H1 (cell line): ENCODE measurements around the gene MAPKAP1. TPM values are rescaled to one million over a fixed set of nuclear protein-coding genes. Genes with fewer than 3 reads are reported as not detected.

Experiments
- CTCF ChIA-PET: fragments of 300-600 bp; sonication (Branson Sonifier 250); formaldehyde crosslinking; loops from one replicate; lab custom pipeline; 2021; ENCODE audit not compliant: partially characterized antibody; lab: Charles Lee
- POLR2A ChIA-PET: fragments of 300-600 bp; sonication (Branson Sonifier 250); formaldehyde crosslinking; loops from one replicate; lab custom pipeline; 2021; ENCODE audit warnings: inconsistent platforms; ENCODE audit not compliant: partially characterized antibody; lab: Charles Lee
- DNase-seq, 2 experiments: peaks; one replicate each; pipeline versions ENCODE4 v3.0.0 to v3.0.0-alpha.2; 2010 to 2022; ENCODE audit warnings: low spot score in 2 of 2, low read depth in 1 of 2, mixed read lengths in 1 of 2
- FAIRE-seq: peaks from 2 replicates; lab custom pipeline; 2011; peaks lifted over from hg19 to GRCh38; lab: Jason Lieb, UNC
- H2AFZ ChIP-seq: 2 replicates; pipeline ENCODE4 v1.8.1; 2012; ENCODE audit warnings: low read length, inconsistent platforms
- H2AK5ac ChIP-seq: 2 replicates; pipeline ENCODE4 v1.6.1; 2013; ENCODE audit warnings: low read depth, low read length
- H2BK120ac ChIP-seq: replicated peaks from 2 replicates; pipeline ENCODE3; 2013; ENCODE audit warnings: low read depth, low read length, inconsistent platforms
- H2BK12ac ChIP-seq: 2 replicates; pipeline ENCODE4 v1.6.1; 2013; ENCODE audit warnings: low read depth, low read length
- H2BK15ac ChIP-seq: 2 replicates; pipeline ENCODE4 v1.6.1; 2013; ENCODE audit warnings: low read length
- H2BK20ac ChIP-seq: 2 replicates; pipeline ENCODE4 v1.6.1; 2013; ENCODE audit warnings: low read length
- H2BK5ac ChIP-seq: 2 replicates; pipeline ENCODE4 v1.6.1; 2013; ENCODE audit warnings: low read depth, low read length
- H3K14ac ChIP-seq: 2 replicates; pipeline ENCODE4 v1.6.1; 2013; ENCODE audit warnings: inconsistent platforms; ENCODE audit not compliant: insufficient read length
- H3K18ac ChIP-seq: 2 replicates; pipeline ENCODE4 v1.6.1; 2013; ENCODE audit warnings: low read length; ENCODE audit errors: extremely low read depth
- H3K23ac ChIP-seq: 2 replicates; pipeline ENCODE4 v1.6.1; 2013; ENCODE audit warnings: inconsistent platforms; ENCODE audit not compliant: insufficient read length
- H3K23me2 ChIP-seq: 2 replicates; pipeline ENCODE4 v1.6.1; 2013; ENCODE audit warnings: low read depth, low read length
- H3K27ac ChIP-seq: 2 replicates; pipeline ENCODE4 v1.6.1; 2011; ENCODE audit warnings: low read depth, low read length, inconsistent platforms
- H3K27me3 ChIP-seq, 4 experiments: replicated peaks in 1 of 4; 1 replicate in 1 of 4; 2 replicates in 3 of 4; pipeline versions ENCODE4 v1.6.1 to v1.8.1; 2011 to 2013; ENCODE audit warnings: low read length in 3 of 4, mild to moderate bottlenecking in 3 of 4, inconsistent platforms in 2 of 4, mixed read lengths in 2 of 4, moderate library complexity in 1 of 4; ENCODE audit not compliant: control insufficient read depth in 3 of 4, insufficient read depth in 3 of 4; ENCODE audit errors: extremely low read depth in 1 of 4
- H3K36me3 ChIP-seq, 4 experiments: 2 replicates each; pipeline versions ENCODE4 v1.6.1 to v1.8.1; 2011 to 2013; ENCODE audit warnings: mild to moderate bottlenecking in 4 of 4, low read length in 3 of 4, moderate library complexity in 2 of 4, control low read depth in 1 of 4, inconsistent platforms in 1 of 4; ENCODE audit not compliant: insufficient read depth in 4 of 4, control insufficient read depth in 2 of 4
- H3K4ac ChIP-seq: replicated peaks from 2 replicates; pipeline ENCODE3; 2013; ENCODE audit warnings: low read length, low read depth, mixed read lengths, inconsistent platforms; ENCODE audit not compliant: insufficient read length
- H3K4me1 ChIP-seq, 4 experiments: replicated peaks in 1 of 4; 1 replicate in 1 of 4; 2 replicates in 3 of 4; pipeline versions ENCODE4 v1.6.1 to v1.8.1; 2011 to 2013; ENCODE audit warnings: low read length in 3 of 4, inconsistent platforms in 2 of 4, mixed read lengths in 1 of 4; ENCODE audit not compliant: insufficient read depth in 4 of 4, control insufficient read depth in 3 of 4
- H3K4me2 ChIP-seq, 2 experiments: 2 replicates each; pipeline versions ENCODE4 v1.6.1 to v1.8.1; 2011 to 2013; ENCODE audit warnings: low read depth in 2 of 2, low read length in 2 of 2, control low read depth in 1 of 2, inconsistent platforms in 1 of 2, mild to moderate bottlenecking in 1 of 2; ENCODE audit not compliant: insufficient read depth in 1 of 2
- H3K4me3 ChIP-seq, 4 experiments: fragments of 200-600, 300-600 bp in 1 of 4; sonication (generic), shearing (Covaris generic), sonication (Bioruptor Twin) in 1 of 4; 2 replicates each; pipeline versions ENCODE4 v1.5.1 to v1.8.1; 2011 to 2016; ENCODE audit warnings: low read length in 4 of 4, low read depth in 3 of 4, control low read depth in 2 of 4, inconsistent platforms in 2 of 4, mild to moderate bottlenecking in 2 of 4, mixed read lengths in 1 of 4, moderate library complexity in 1 of 4; ENCODE audit not compliant: insufficient read depth in 2 of 4; ENCODE audit errors: extremely low read depth in 1 of 4
- H3K56ac ChIP-seq: replicated peaks from 2 replicates; pipeline ENCODE3; 2013; ENCODE audit warnings: low read depth, mild to moderate bottlenecking, mixed read lengths, low read length, inconsistent platforms; ENCODE audit not compliant: insufficient read length
- H3K79me1 ChIP-seq: 2 replicates; pipeline ENCODE4 v1.6.1; 2013; ENCODE audit warnings: low read depth, low read length, control low read depth
- H3K79me2 ChIP-seq, 2 experiments: 2 replicates each; pipeline versions ENCODE4 v1.6.1 to v1.8.1; 2012 to 2013; ENCODE audit warnings: low read length in 2 of 2, mild to moderate bottlenecking in 2 of 2, inconsistent platforms in 1 of 2; ENCODE audit not compliant: insufficient read depth in 2 of 2, control insufficient read depth in 1 of 2
- H3K9ac ChIP-seq, 4 experiments: replicated peaks in 1 of 4; 1 replicate in 1 of 4; 2 replicates in 3 of 4; pipeline versions ENCODE4 v1.6.1 to v1.8.1; 2011 to 2013; ENCODE audit warnings: low read depth in 3 of 4, low read length in 3 of 4, control low read depth in 2 of 4, mild to moderate bottlenecking in 2 of 4, moderate library complexity in 2 of 4, inconsistent platforms in 1 of 4; ENCODE audit errors: extremely low read depth in 1 of 4
- H3K9me3 ChIP-seq, 2 experiments: 2 replicates each; pipeline versions ENCODE4 v1.6.1 to v1.8.1; 2012 to 2013; ENCODE audit warnings: mild to moderate bottlenecking in 2 of 2, moderate library complexity in 2 of 2, control low read depth in 1 of 2, inconsistent platforms in 1 of 2, low read depth in 1 of 2, low read length in 1 of 2, mixed read lengths in 1 of 2; ENCODE audit not compliant: insufficient read depth in 2 of 2
- H4K20me1 ChIP-seq, 2 experiments: replicated peaks in 1 of 2; 2 replicates each; pipeline versions ENCODE3 to v1.8.1; 2011 to 2013; ENCODE audit warnings: inconsistent platforms in 2 of 2, low read length in 2 of 2, mild to moderate bottlenecking in 1 of 2; ENCODE audit not compliant: insufficient read depth in 2 of 2, control insufficient read depth in 1 of 2
- H4K5ac ChIP-seq: 2 replicates; pipeline ENCODE4 v1.6.1; 2013; ENCODE audit warnings: low read length, low read depth, mixed read lengths, inconsistent platforms; ENCODE audit not compliant: insufficient read length
- H4K8ac ChIP-seq: 2 replicates; pipeline ENCODE4 v1.8.0; 2013; ENCODE audit warnings: mild to moderate bottlenecking, moderate library complexity, low read length, inconsistent platforms; ENCODE audit not compliant: insufficient read depth; ENCODE audit errors: extremely low read depth
- H4K91ac ChIP-seq: replicated peaks from 2 replicates; pipeline ENCODE3; 2013; ENCODE audit warnings: low read length, mixed read lengths, inconsistent platforms; ENCODE audit not compliant: insufficient read length
- RNF2 ChIP-seq: fragments of 200-900, 300-1000 bp; sonication (generic); IDR thresholded peaks from 2 replicates; pipeline ENCODE4 v1.7.1; 2016; ENCODE audit warnings: borderline replicate concordance, low read depth, mild to moderate bottlenecking, antibody characterized with exemption, low read length; ENCODE audit not compliant: poor library complexity, severe bottlenecking; ENCODE audit errors: missing control alignments
- WGBS, 2 experiments: shearing (Covaris generic) in 1 of 2; methylation state at CpG; one replicate each; pipeline versions ENCODE4 v1.1.6 to v1.1.7; 2013 to 2015; ENCODE audit warnings: low lambda C conversion rate in 2 of 2, mixed read lengths in 2 of 2, inconsistent platforms in 1 of 2, low coverage in 1 of 2, missing lambda C conversion rate in 1 of 2; ENCODE audit not compliant: insufficient replicate concordance in 2 of 2, insufficient coverage in 1 of 2, insufficient read length in 1 of 2; ENCODE audit errors: extremely low coverage in 1 of 2, missing lambda C conversion rate in 1 of 2; 5-methylcytosine and 5-hydroxymethylcytosine counted together
- polyA plus RNA-seq, 7 experiments: library from polyadenylated mRNA; depleted of rRNA in 3 of 7; stranded (reverse) in 5 of 7; unstranded in 2 of 7; fragments of >200 nt in 5 of 7; fragments of 200-250 nt in 2 of 7; gene quantifications; 1 replicate in 5 of 7; 2 replicates in 1 of 7; 4 replicates in 1 of 7; pipeline versions ENCODE4 v1.2.1 to v1.2.3, GENCODE V29; 2011 to 2013; ENCODE audit warnings: missing spikeins in 2 of 7, mixed read lengths in 2 of 7
- total RNA-seq: library from RNA; stranded (reverse); fragmentation: NEBNext Ultra II Directional; extraction: Animal tissue kit (Norgen Biotek cat#: 25700); gene quantifications from 2 replicates; pipeline ENCODE4 v1.2.1, GENCODE V29; 2021

The MAPKAP1 gene
- total and polyA plus RNA-seq, 2 of the 8 experiments (the other 6 are each of a cell fraction or from before 2014, with no cell fraction given): 79.2 to 140 TPM

DNA sequence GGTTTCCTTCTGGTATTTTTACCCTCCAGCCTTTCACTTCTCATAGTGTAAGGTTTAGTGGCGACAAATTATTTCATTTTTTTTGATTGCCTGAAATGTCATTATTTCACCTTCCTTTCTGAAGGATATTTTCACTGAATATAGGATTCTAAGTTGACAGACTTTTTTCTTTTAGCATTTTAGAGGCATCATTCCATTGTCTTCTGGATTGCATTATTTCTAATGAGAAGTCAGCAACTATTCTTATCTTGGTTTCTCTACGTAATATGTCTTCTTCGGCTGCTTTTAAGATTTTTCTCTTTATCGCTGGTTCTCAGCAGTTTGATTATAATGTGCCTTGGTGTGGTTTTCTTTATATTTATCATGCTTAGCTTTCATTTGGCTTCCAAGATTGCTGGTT lies 251.1 kb downstream of the MAPKAP1 start:
- H2BK20ac ChIP-seq: no peak overlapping the region
- H4K5ac ChIP-seq: no peak overlapping the region
- no peaks in the 10 kb centered on the region for H3K23me2 ChIP-seq
- ChIA-PET CTCF (no interaction called here), POLR2A (no interaction called here)
- H3K4me3 ChIP-seq: no peak overlapping the region
- H3K56ac ChIP-seq: no peak overlapping the region
- H3K9ac ChIP-seq: no peak overlapping the region
- no peaks in the 10 kb centered on the region for H3K79me2 ChIP-seq
- peaks cover 0 to 22% (median 4%) of the 10 kb centered on the region in 4 experiments; a peak in 4 of 8 replicates for H3K36me3 ChIP-seq
- no peak overlapping the region for H3K4ac ChIP-seq
- H4K8ac ChIP-seq: no peak overlapping the region
- H3K9me3 ChIP-seq: peaks cover 16 to 25% of the 10 kb centered on the region in 2 experiments; a peak in 3 of 4 replicates
- H3K4me1 ChIP-seq: peaks cover 0 to 3% (median 0%) of the 10 kb centered on the region in 4 experiments; a peak in 1 of 7 replicates
- H3K14ac ChIP-seq: no peak overlapping the region
- H3K4me2 ChIP-seq: no peak overlapping the region
- no peaks in the 10 kb centered on the region for H3K79me1 ChIP-seq
- no peak overlapping the region for H2BK12ac ChIP-seq
- H2AFZ ChIP-seq: no peak overlapping the region
- FAIRE-seq (no peak), DNase-seq (no peak)
- no peak for TF ChIP-seq RNF2
- H2AK5ac ChIP-seq: no peak overlapping the region
- WGBS, 2 experiments: 97% methylated on average over 4 of the region's 4 CpGs; no CpG with 5 or more reads in 1 of the 2 experiments
- no peaks in the 10 kb centered on the region for H3K27me3 ChIP-seq
- no peak overlapping the region for H3K27ac ChIP-seq
- no peak overlapping the region for H3K23ac ChIP-seq
- H2BK15ac ChIP-seq: no peak overlapping the region
- H4K91ac ChIP-seq: no peak overlapping the region
- no peak overlapping the region for H3K18ac ChIP-seq
- no peak overlapping the region for H2BK5ac ChIP-seq
- no peaks in the 10 kb centered on the region for H4K20me1 ChIP-seq
- H2BK120ac ChIP-seq: no peak overlapping the region
